OCI-LY7 (cell line): Measurements from ENCODE around the gene LRGUK.

ENCODE experiments used
- EZH2phosphoT487 ChIP-seq: fragments of 200-600 bp; sonication (generic); IDR thresholded peaks from 2 replicates; pipeline ENCODE4 v1.6.1; 2018; ENCODE audit warnings: low read depth, borderline replicate concordance, mild to moderate bottlenecking, mixed run types, antibody characterized with exemption, low read length, moderate library complexity, mixed read lengths
- TF ChIP-seq, protein P1 (sequence below): fragments of 200-600 bp; sonication (generic); conservative IDR thresholded peaks from 2 replicates; pipeline ENCODE4 v1.5.1; 2014; ENCODE audit warnings: mild to moderate bottlenecking, antibody characterized with exemption, low read length, moderate library complexity, mixed read lengths

DNA sequence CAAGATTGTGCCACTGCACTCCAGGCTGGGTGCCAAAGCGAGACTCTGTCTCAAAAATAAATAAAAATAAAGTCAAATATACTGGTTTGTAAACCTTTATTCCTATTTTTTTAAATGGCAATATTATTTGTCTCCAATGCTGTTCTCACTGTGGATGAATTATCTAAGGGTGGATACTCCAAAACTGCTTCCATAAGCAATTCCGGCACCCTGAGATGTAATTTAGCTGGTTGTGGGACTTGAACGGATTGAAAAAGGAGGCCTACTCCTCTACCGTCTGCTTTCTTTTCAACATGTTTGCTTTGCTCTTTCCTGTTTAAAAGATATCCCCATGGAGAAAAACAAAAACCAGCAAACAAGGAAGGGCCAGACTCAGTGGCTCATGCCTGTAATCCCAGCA is 135.2 kb downstream of the LRGUK start:
- TF ChIP-seq, protein P1, sequence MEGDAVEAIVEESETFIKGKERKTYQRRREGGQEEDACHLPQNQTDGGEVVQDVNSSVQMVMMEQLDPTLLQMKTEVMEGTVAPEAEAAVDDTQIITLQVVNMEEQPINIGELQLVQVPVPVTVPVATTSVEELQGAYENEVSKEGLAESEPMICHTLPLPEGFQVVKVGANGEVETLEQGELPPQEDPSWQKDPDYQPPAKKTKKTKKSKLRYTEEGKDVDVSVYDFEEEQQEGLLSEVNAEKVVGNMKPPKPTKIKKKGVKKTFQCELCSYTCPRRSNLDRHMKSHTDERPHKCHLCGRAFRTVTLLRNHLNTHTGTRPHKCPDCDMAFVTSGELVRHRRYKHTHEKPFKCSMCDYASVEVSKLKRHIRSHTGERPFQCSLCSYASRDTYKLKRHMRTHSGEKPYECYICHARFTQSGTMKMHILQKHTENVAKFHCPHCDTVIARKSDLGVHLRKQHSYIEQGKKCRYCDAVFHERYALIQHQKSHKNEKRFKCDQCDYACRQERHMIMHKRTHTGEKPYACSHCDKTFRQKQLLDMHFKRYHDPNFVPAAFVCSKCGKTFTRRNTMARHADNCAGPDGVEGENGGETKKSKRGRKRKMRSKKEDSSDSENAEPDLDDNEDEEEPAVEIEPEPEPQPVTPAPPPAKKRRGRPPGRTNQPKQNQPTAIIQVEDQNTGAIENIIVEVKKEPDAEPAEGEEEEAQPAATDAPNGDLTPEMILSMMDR, result no peak
- TF ChIP-seq EZH2phosphoT487, result no peak
